D341Med (cell line): ENCODE data around the gene THSD4.

Experiments
- DNase-seq: peaks from one replicate; pipeline ENCODE4 v3.0.0; 2012; ENCODE audit warnings: low spot score

Gene THSD4

DNA sequence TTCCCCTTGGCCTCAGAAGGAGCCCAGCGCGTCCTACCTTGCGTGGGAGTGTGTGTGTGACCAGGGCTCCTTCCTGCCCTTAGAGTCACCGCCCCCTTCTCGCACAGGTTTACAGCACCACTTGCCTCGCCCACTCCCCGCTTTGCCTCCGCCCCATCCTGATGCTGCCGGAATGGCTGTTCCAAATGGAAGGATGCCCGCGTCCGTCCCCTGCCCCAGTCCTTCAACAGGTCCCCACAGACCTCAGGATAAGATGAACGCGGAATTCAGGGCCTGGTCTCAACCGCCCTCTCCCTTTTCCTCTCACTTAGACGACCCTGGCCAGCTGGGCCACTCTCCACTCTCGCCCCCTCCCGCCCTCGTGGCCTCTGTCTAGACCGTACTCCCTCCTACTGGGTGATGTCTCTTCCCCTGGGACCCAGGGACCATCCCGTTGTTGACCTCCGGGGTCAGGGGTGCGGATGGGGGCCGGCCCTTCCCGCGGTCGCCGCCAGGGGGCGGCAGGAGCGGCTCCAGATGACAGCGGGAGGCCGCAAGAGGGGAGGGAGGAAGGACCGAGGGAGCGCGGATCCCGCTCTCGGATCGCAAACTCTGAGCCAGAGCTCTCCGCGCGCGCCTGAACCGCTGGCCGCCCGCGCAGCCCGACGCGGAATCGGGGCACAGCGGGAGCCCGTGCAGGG is at the start of gene THSD4:
TSS of gene THSD4 (plus strand) at position 585 of the 680 bp plus-strand sequence.
- peak; percentile 92 for DNase-seq

GRCh38 chr15:71066983-71067382 is 48.3 kb upstream of the THSD4 start:
- DNase-seq, result no peak

GRCh38 chr15:71069693-71070092 is 45.6 kb upstream of the THSD4 start:
- no peak for DNase-seq

- no peak for DNase-seq
Measured at GRCh38 chr15:71071529-71071928, 43.7 kb upstream of the THSD4 start.

DNA sequence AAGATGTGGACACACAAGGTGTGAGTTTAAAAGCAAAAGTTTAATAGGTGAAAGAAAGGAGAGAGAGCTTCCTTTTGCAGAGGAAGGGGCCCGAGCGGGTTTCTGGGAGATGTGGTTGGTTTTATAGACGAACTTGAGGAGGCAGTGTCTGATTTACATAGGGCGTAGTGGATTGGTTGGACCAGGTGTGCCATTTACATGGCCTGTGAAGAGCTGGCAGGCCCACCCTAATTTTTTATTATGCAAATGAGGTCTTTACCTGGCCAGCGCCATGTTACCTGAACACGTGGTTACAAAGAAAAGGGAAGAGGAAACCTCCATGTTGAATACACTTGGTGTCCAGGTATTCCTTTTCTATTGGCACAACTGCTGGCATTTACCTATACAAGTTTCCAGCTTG is 42.8 kb upstream of the THSD4 start:
- no peak for DNase-seq

- no peak for DNase-seq
Measured at GRCh38 chr15:71078506-71079207, 36.6 kb upstream of the THSD4 start.

- no peak for DNase-seq
Measured at GRCh38 chr15:71079208-71080044, 35.8 kb upstream of the THSD4 start.

GRCh38 chr15:71080166-71080565 is 35.1 kb upstream of the THSD4 start:
- no peak for DNase-seq

DNA sequence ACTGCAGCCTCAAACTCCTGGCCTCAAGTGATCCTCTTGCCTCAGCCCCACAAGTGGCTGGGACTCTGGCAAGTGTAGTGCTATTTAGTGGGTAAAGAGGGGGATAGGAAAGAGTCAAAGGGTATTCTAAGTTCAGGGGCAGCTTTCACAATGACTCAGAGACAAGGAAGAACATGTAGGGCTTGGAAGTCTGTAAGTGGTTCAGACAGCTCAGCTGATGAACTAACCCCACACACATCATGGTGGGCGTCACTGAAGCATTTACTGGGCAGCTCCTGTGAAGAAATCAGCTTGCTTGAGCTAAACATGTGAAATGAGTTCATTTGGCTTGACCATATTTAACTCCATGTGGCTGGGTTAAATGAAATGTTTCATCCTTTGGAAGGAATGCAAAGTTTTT is 34.6 kb upstream of the THSD4 start:
- no peak for DNase-seq

- DNase-seq, result no peak
Measured at GRCh38 chr15:71082803-71083202, 32.5 kb upstream of the THSD4 start.

GRCh38 chr15:71083349-71083748 is 31.9 kb upstream of the THSD4 start:
- no peak for DNase-seq

GRCh38 chr15:71084264-71084663 is 31.0 kb upstream of the THSD4 start:
- no peak for DNase-seq

DNA sequence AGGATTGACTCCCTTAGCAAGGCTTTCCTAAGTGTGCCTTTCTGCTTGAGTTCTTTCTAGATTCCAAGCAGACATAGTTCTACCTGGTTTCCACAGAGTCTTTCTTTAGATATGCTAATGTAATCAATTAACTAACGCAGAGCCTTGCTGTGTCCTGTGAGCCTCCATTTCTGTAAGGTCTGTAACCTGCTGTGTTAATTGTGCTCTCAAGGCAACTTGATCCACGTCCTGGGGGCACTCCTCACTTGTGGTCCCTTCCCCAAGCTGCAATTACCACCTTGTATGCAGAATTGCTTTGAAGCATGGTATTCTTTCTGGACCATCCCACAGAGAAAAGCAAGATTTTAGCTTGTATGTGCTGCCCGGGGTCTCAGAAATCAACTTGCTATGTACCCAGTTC is 29.5 kb upstream of the THSD4 start:
- no peak for DNase-seq

- DNase-seq, result no peak
Measured at GRCh38 chr15:71088155-71088554, 27.1 kb upstream of the THSD4 start.

DNA sequence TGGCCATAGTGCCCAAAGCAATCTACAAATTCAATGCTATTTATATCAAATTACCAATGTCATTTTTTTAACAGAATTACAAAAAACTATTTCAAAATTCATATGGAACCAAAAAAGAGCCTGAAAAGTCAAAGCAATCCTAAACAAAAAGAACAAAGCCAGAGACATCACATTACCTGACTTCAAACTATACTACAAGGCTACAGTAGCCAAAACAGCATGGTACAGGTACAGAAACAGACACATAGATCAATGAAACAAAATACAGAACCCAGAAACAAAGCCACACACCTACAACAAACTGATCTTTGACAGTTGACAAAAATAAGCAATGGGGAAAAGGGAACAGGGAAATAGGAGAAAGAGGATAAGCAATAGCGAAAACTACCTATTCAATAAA is 26.6 kb upstream of the THSD4 start:
- no peak for DNase-seq

GRCh38 chr15:71089801-71090200 is 25.5 kb upstream of the THSD4 start:
- no peak for DNase-seq

- no peak for DNase-seq
Measured at GRCh38 chr15:71091601-71092000, 23.7 kb upstream of the THSD4 start.

GRCh38 chr15:71092056-71092600 is 23.1 kb upstream of the THSD4 start:
- no peak for DNase-seq

DNA sequence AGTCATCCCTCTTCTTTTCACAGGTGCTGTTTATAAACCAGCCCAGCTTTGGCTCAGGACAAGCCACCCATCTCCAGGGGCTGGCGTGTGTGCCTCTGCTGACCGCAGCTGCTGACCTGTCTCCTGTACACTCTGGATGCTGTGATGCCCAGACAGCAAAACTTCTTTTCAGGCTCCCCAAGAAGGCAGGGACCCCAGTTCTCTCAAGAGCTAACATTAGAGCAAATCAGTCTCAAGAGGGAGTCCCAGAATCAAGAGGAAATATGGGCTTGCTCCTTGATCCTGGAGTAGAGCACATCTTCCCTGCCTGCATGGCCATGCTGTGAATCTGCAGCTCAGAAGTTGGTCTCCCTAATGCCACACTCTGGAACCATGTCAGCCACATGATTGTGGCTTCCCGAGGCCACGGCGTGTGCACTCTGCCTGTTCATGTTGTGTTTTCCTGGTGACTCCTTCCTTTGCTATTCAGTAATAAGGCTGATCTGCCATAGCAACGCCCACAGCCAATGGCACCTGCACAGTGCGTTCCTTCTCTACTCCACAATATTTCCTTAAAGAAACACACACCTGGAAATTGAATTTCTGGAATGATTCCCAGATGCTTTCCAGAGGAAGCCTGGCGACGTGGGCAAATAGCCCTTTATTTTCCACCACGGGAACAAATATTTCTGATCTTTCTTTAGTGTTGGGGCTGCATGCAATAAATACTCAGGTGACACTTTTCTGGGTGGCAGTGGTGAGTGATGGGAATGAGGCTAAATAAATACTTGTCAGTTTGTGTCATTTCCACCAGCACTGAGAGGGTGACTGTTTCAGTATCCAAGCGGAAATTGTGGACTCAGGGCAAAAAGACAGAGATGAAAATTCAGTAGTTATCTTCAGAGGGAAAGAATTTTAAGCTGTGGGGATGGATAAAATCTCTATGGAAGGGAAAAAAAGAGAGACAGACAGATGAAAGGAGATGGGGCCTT is 21.9 kb upstream of the THSD4 start:
- peak; percentile 35 for DNase-seq

GRCh38 chr15:71094137-71094536 is 21.1 kb upstream of the THSD4 start:
- DNase-seq, result no peak

- DNase-seq, result no peak
Measured at GRCh38 chr15:71096676-71097075, 18.6 kb upstream of the THSD4 start.
